Activated CD8-positive, alpha-beta memory T cell treated with anti-CD3 and anti-CD28 coated beads for 1 hour (primary cell): Measurements from ENCODE around the gene PAWR.

ENCODE experiments used
- DNase-seq, 2 donors: peaks; one replicate each; pipeline ENCODE4 v3.0.0-alpha.2; 2020; ENCODE audit warnings: low read depth in 1 of 2; ENCODE audit errors: extremely low read depth in 1 of 2

Gene PAWR, protein sequence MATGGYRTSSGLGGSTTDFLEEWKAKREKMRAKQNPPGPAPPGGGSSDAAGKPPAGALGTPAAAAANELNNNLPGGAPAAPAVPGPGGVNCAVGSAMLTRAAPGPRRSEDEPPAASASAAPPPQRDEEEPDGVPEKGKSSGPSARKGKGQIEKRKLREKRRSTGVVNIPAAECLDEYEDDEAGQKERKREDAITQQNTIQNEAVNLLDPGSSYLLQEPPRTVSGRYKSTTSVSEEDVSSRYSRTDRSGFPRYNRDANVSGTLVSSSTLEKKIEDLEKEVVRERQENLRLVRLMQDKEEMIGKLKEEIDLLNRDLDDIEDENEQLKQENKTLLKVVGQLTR

DNA sequence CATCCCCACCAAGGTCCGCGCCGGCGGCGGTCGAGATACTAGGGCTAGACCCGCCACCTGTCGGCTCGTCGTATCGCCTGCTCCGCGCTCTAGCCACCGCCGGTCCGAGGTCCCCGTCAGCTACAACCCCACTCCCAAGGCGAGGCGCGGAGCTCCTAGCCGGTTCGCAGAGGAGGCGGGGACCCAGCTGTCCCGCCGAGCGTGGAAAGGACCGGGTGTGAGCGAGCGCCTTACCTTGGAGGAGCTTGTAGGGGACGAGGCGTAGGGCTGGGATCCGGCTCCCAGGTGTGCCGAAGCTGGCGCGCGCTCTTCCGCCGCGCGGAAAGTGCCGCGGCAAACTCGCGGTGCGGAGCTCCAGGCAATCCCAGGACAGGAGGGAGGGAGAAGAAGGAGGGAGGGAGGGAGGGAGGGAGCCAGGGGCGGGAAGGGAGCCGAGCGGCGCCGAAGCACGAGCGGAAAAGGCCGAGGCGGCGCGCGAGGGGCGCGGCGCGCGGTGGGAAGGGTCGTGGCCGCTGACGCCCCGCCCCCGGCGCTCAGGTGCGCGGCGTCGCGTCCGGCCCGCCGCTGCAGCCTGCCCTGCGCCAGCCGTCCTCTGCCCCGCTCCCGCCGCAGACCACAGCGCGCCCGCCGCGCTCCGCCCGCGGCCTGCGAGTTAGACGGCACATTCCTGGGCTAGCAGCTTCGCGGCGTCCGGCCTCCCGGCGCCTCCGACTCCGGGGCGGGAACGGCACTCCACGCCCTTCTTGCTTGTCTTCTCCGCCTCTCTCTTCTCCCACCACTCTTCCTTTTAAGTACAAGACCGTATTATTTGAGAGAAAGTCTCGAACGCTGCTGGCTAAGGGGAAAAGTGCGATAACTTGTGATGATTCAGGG is at the start of gene PAWR:
PAWR (minus strand) TSS at position 327 of the 873 bp plus-strand sequence. CDS start 720 bp downstream, outside the sequence.
- DNase-seq, result no peak

DNA sequence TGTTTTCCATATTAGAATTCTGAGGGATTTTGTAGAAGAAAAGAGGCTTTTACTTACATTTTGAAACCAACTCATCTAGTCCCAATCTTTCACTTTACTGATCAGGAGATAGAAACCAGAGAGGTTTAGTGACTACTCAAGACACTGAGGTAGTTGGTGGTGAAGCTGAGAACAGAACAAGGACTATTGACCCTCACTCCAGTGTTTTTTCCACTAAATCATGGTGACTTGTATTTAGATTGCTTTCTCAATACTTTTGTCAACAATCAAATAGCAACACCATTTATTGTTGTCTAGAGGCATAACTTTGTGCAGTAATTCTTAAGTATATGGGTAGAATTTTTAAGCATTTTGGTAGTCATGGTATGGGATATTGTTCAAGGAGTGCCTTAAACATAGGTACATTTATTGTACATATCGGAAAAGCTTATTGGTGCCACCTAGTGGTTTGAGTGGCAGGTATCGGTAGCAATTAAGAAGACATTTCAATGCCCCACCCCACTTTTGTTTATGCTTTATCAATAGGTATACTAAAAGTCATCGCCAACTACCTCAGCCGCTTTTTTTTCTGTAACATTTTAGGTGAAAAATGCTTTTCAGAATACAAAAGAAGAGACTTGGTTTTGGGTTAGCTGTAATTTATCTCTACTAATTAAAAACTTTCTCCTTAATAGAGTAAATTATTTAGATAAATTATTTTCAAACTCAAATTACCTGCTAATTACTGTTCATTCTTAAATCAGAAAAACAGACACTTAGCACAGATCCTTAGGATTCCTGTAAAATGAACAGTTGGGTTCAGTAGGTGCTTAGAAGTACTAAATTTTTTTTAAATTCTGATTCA is 47.3 kb upstream of the PAWR start:
- DNase-seq, result no peak

DNA sequence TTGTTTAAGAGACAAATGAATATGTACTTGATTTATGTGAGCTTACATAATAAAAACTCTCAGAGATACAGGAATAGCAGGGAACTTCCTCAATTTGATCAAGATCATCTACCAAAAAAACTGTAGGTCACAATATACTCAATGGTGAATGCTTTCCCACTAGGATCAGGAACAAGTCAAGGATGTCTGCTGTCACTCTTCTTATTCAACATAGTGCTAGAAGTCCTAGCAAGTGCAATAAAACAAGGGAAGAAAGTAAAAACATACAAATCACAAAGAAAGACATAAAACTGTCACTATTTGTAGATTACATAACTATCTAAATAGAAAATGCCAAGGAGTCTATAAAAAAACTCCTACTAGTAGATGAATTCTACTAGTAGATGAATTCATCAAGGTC is 41.9 kb upstream of the PAWR start:
- DNase-seq, result no peak

DNA sequence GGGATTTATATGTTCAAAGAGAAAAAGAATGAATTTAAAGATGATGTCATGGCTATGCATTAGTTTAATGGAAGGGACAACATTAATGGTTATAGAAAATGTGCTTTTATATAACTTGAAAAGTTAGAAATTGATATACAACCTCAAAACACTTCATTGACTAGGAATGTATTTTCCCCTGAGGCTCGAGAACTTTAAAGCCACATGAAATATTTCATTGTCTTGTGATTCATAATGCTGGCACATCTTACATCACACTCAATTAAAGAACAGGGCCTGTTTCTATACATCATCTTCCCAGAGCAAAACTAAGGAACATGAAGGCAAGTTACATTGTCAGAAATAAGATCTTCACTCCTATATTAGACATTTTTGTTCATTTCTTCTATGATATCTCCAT is 35.2 kb upstream of the PAWR start:
- no peak for DNase-seq

DNA sequence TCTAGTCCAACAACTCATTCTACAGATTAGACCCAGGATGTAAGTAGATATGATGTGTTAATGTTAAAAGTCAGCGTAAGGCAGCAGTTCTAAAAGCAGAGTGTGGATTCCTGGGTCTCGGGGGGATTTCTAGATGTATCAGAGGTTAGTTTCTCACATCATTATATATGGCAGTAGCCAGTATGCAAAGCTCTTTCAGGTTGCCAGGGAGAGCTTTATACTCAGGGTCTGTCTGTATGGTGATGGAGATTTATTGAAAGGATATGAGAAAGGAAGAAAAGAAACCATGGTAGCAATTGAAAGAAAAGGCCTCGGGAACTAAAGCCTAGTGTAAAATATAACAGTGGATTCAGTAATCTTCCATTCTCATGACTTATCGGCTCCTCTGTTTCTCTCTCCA is 26.2 kb upstream of the PAWR start:
- no peak for DNase-seq

DNA sequence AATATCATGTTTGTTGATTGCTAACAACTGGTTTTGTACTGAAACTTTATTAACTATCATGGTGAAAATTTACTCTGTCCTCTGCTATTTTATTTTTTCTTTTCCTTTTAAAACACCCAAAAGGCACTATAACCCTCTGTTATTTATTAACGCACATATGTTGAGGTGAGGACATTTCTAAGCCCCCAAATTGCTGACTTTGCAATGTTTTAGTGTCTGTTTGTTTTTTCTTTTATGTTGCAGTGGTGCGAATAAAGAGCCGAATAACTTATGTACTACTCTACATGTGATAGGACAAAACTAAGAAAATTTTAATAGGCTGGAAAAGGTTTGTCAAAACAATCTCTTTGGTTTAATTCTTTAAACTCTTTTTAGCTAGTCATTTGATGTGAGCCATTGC is 24.5 kb upstream of the PAWR start:
- DNase-seq, result no peak

DNA sequence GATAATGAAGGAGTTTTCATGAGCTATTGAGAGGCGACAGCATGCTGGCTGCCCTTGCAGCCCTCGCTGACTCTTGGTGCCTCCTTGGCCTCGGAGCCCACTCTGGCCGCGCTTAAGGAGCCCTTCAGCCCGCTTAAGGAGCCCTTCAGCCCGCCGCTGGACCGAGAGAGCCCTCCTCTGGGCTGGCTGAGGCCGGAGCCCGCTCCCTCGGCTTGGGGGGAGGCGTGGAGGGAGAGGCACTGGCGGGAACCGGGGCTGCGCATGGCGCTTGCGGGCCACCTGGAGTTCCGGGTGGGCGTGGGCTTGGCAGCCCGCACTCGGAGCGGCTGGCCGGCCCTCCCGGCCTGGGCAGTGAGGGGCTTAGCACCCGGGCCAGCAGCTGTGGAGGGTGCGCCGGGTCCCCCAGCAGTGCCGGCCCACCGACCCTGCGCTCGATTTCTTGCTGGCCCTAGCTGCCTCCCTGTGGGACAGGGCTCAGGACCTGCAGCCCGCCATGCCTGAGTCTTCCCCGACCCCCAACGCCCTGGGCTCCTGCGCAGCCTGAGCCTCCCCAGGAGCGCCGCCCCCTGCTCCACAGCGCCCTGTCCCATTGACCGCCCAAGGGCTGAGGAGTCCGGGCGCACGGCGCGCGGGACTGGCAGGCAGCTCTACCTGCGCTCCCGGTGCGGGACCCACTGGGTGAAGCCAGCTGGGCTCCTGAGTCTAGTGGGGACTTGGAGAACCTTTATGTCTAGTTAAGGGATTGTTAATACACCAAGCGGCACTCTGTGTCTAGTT is 20.1 kb upstream of the PAWR start:
- DNase-seq, result no peak

DNA sequence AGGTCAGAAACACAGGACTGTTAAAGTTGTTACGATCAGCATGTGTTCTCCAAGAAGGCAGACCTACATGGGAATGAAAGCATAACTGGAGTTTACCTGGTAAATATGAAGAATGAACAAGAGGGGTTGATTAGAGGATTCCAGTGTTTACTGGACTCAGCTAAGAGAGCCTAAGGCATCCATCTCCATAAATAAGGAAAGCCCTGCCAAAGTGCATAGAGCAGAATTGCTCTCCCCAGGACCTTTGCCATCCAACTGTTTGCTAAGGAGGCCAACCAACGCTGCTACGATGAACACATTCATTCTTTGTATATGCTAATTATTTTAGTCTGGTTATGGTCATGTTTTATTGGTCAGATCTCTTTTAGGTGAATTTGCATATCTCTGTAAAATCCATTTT is 17.1 kb upstream of the PAWR start:
- DNase-seq, result no peak

DNA sequence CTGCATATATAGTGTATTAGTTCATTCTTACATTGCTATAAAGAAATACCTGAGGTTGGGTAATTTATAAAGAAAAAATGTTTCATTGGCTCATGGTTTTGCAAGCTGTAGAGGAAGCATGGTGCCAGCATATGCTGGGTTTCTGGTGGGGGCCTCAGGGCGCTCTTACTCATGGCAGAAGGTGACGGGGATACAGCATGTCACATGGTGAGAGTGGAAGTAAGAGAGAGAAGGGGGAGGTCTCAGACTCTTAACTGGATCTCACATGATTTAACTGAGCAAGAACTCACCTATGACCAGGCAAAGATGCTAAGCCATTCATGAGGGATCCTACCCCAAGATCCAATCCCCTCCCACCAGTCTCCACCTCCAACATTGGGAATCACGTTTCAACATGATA is 15.9 kb upstream of the PAWR start:
- no peak for DNase-seq

DNA sequence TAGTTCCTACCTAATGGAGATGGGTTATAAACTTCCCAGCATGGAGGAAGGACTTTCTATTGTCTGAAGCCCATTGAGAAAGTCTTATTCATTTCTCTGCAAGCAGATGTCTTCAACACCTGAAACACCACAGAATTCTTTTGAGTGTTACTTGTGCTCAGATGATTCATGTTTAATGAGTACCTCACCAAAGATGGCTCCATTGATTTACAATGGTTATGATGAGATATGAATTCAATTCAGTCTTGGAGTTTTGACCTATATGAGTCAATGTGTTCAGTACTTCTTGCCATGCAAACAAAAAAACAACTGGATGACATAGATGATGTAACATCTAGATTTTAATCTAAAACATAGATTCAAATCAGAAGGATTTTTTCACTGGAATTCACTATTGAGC is 15.4 kb upstream of the PAWR start:
- DNase-seq, result no peak

DNA sequence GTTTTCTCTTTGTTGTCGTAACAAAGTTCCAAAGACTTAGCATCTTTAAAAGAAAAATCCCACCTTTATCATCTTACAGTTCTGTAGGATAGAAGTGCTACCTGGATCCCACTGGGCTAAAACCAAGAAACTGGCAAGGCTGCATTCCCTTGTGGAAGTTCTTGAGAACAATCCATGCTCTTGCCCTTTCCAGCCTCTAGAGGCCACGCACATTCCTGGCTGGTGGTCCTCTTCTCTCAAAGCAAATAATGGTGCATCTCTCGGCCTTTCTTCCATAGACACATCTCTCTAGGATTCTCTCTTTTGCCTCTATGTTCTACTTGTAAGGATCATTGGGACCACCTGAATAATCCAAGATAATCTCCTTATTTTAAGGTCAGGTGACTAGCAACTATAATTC is 8.2 kb upstream of the PAWR start:
- no peak for DNase-seq

DNA sequence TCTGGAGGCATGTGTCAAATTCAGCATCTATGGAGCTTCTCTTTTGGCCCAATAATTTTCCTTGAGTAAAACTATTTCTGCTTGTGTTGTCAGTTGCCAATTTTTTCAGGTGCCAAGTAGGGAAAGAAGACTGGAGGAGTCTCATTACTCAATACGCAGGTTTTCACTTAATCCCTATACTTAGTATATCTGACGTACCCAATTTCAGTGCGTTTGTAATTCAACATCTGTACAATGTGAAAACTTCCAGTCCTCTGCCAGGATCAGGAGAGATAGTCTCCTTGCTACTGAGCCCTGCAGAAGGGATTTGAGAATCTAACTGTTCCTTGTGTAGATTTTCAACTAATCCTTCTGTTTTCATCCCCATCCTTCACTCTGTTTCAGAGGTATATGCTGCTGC is 5.7 kb upstream of the PAWR start:
- DNase-seq, result no peak

DNA sequence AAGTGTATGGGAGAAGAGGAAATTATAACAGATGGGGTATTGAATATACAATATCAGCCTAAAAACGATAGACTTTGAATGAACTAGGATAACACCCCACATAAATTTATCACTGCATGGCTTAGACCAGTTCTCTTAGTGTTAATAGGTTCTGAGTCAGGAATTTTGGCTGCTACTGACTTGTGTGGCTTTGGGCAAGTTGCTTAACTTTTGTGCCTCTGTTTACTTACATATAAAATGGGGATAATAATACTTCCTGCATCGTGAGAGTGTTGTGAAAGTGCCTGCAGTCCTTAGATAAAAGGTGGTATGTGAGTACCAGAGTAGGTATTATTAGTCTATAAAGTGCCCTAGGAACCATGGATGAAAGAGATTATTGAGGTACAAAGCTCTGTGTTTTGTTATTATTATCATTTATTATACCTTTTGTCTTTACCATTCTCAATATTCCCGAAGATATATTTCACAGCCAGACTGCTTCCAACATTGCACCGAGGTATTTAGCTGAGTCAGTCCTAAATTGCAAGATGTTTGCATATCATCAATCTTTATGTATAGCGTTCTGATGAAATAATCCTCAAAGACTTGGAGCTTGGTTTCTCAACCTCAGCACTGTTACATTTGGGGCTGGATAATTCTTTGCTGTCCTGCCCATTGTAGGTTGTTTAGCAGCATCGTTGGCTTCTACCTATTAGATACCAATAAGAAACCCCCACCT is 2.3 kb upstream of the PAWR start:
- DNase-seq, result no peak

DNA sequence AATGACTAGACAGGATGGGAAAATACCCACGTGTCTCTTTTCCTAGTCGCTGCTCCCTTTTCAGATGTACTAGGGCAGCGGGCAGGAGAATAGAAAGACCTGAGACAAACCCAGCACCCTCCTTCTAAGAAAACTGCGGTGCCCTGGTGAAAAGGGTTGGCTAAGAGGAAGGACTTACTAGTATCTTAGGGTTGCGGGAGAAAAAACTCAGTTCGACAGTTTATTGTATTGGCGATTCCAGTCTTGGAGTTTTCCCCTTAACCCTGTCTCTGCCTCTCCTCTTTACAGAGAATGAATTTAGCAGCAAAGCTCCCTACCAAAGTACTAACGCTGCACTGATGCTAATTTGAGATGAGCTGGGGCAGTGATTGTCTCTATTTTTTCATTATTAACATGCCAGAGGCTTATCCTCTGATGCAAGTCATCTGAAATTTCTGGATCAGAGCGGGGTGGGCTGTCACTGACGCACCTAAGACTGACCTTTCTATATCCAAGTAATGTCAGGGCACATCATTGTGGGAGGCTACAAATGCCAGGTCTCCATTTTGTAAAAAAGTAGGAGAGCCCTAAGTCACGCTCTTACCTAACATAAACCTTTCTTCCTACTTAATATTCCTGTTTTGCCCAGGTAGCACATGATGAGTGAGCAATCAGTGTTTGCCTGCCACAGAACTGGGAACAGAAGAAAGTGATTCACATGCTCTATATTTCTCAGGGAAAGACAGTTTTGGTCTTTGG is 916 bp upstream of the PAWR start:
- no peak for DNase-seq

DNA sequence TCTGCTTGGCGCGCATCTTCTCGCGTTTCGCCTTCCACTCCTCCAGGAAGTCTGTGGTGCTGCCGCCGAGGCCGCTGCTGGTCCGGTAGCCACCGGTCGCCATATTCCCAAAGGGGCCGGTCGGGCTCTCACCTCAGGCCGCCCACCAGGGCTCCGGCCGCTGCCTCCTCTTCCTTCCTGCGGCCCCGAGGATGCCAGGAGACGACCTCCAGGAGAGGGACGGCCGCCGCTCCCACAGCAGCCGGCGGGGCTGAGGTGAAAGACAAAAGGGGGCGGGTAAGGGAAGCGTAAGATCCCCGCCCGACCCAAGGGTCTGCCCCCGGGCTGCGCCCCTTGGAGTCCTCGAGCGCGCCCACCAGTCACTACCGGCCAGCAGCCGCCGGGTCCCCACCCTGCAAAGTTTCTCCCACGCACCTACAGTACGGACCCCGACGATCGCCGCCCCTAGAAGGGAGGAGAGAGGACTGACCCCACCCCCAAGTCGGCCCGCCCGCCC is 574 bp downstream of the PAWR start:
- peak in 1 of 2 donors; percentile 1 for DNase-seq

DNA sequence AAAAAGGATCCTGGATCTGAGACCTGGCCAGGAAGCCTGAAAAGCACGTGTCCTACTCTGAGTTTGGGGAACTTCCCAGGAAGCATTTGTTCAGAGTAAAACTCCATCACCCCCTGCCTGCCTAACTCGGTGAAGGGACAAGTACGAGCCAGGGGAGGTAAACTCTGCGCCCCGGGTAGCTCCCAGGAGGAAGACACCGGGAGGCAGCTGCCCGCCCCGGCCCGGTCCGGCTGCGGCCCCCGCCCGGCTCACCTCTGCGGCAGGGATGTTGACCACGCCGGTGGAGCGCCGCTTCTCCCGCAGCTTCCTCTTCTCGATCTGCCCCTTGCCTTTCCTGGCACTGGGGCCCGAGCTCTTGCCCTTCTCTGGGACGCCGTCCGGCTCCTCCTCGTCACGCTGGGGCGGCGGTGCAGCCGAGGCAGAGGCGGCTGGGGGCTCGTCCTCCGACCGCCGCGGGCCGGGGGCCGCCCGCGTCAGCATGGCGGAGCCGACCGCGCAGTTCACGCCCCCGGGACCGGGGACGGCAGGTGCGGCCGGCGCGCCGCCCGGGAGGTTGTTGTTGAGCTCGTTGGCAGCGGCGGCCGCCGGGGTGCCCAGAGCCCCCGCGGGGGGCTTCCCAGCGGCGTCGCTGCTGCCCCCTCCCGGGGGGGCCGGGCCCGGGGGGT is 1.2 kb downstream of the PAWR start:
- DNase-seq, result no peak

DNA sequence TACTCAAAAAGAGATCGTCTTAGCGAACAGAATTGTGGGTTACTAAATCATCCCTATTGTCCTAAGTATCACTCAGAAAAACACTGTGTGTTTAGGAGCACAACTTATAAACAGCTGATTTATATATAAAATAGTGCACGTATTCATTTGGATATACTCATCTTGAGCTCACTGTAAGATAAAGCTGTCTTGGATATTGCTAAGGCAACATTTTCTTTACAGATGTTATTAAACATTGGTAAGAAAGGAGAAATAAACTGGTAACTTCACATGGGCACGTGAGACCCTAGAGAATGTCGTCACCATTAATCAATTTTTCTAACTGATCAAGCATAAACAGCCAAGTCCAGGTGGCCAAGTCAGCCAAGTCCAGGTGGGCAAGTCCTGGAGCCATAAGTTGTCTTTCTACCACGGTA is 1.7 kb downstream of the PAWR start:
- no peak for DNase-seq

DNA sequence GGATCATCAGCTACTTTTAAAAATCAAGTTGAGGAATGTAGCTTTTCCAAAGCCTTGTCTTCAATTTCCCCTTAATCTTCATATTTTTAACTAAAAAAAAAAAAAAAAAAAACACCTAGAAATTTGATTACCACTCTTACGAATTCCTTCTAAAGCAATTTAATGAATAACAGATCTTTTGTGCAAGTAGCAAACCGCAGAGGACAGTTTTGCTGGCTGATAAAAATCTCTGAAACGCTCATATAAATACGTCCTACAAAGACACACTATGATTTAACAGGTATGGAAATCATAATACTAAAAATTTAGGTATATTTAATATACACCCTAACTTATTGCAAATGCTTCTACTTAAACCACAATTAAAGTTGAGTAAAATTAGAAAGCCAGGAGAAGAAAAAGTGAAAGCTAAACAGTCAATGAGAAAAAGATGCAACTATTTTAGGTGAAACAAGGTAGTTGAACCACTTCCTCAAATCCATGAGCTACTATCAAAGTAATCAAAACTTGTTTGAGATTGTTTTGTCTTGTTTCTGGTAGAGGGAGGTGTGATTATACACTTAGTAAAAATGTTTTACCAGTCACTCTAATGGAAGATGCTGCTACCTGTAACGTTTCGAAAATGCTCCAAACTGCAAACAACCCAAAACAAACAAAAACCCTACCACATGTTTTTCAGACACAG is 2.2 kb downstream of the PAWR start:
- DNase-seq, result no peak
